Superior temporal gyrus (tissue), 1 donor: ENCODE data around the gene KDM4B.

Experiments used
- DNase-seq: peaks from one replicate; pipeline ENCODE4 v3.0.0-alpha.2; 2016; ENCODE audit errors: extremely low spot score

Gene KDM4B

DNA sequence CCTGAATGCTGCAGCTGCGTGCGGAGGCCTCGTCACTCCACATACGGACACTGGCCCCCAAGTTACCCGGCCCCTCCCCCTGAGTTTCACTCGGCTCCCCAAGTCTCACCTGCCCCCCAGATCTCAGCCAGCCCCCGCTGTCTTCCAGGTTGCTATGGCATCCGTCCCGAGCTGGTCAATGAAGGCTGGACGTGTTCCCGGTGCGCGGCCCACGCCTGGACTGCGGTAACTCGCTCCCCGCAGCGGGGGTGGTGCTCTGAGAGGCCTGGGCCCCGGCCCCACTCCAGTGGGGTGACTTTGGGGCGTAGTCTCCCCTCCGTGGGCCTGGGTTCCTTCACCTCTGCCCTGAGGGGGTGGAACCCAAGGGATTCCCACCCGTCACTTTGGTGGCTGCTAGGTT lies 168.2 kb downstream of the KDM4B start:
- no peak for DNase-seq

DNA sequence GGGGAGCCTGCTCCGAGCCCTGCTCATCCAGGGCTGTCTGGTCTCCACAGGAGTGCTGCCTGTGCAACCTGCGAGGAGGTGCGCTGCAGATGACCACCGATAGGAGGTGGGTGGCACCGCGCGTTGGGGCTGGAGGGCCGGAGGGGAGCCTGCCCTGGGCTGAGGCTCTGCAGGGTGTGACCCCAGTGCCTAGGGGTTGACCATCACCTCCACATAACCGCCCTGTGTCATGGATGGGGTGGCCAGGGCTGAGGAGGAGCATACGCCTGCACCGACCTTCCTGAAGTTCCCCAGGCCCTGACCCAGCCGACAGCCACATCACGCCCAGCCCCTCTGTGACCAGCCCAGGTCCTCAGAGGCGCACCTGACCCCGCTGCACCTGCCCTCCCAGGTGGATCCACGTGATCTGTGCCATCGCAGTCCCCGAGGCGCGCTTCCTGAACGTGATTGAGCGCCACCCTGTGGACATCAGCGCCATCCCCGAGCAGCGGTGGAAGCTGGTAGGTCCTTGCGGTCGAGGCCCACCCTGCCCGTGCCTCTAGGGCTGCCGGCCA lies 168.7 kb downstream of the KDM4B start:
- no peak for DNase-seq

DNA sequence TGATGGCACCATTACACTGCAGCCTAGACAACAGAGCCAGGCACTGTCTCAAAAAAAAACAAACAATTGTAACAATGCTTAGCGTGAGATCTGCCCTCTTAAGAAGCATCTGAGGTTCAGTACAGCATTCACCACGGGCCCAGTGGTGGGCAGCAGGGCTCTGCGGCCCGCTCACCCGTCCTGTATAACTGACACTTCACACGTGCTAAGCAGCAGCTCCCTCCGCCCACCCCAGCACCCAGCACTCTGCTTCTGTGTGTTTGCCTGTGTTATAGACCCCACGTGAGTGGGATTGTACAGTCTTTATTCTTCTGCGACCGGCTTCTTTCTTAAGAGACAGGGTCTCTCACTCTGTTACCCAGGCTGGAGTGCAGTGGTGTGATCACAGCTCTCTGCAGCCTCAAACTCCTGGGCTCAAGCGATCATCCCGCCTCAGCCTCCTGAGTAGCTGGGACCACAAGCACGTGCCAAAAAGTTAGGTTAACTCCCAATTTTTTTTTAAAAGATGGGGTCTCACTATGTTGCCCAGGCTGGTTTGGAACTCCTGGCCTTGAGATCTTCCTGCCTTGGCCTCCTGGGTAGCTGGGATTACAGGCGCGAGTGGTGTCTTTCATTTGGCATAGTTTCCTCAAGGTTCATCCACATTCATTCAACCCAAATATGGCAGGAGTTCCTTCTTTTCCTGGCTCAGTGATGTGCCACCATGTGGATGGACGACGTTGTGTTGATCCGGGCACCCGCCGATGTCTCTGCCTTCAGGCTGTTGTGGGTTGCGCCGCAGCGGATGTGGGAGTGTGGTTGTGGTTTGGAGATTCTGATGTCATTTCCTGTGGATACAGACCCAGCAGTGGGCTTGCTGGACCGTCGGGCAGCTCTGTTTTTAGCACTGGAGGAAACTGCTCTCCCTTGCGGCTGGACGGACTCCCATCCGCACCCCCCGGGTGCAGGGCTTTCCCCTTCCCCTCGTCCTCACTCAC lies 170.0 kb downstream of the KDM4B start:
- peak; percentile 32 for DNase-seq

DNA sequence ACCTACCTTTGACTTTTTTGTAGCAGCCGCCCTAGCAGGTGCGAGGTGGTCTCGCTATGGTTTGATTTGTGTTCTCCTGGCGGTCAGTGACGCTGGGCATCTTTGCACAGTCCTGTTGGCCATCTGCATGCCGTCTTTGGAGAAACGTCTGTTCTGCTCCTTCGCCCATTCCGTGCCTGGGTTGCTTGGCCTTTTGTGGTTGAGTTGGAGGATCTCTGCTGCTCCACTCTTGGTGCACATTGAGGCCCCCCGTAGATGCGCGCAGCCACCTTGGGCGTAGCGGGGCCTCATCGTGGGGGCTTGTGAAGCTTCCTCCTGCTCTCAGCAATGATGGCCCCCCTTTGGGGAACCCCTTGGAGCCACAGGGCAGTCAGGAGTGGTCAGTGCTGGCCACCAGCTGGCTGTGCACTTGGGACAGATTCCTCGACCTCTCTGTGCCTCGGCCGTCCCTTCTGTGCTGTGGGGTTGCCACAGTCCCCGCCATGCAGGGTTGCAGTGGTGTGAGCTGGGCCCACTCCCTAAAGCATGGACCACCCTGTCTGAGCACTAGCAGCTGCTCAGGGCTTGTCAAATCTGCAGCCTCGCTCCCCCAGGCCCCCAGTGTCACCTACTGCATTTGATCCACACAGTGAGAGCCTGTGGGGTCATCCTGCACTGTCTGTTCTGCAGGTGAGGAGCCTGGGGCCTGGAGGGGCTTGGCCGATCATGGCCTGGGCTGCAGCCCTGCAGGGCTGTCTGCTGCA lies 170.8 kb downstream of the KDM4B start:
- no peak for DNase-seq

DNA sequence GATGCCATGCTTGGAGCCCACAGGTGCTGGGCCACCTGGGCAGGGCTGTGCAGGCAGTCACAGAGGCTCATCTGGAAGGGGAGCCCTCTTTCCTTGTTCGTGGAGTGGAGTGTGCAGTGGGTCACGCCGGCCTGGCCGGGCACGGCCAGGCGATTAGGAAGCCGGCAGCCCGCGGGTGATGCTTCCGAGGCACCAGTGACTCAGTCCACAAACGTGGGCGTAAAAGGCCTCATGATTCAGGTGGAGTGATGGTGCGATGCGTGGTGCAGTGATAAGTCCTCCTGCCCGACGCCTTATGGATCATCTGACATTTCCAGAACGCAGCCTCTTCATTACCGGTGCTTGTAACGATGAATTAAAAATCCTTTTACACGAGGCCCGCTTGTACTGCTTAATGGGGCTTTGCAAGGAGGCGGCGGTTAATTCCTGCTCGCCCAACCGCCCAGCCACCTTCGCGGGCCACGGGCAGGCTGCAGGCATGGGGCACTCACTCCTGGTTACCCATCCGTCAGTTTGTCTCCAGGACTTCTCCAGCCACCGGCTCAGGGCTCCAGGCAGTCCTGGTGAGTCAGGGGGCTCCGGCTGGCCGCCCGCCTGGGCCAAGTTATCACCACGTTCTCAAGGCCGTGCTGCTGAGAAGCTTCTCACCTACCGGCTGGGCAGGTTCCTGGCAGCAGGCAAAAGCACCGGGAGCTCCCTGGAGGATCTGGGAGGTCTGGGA lies 172.4 kb downstream of the KDM4B start:
- no peak for DNase-seq

DNA sequence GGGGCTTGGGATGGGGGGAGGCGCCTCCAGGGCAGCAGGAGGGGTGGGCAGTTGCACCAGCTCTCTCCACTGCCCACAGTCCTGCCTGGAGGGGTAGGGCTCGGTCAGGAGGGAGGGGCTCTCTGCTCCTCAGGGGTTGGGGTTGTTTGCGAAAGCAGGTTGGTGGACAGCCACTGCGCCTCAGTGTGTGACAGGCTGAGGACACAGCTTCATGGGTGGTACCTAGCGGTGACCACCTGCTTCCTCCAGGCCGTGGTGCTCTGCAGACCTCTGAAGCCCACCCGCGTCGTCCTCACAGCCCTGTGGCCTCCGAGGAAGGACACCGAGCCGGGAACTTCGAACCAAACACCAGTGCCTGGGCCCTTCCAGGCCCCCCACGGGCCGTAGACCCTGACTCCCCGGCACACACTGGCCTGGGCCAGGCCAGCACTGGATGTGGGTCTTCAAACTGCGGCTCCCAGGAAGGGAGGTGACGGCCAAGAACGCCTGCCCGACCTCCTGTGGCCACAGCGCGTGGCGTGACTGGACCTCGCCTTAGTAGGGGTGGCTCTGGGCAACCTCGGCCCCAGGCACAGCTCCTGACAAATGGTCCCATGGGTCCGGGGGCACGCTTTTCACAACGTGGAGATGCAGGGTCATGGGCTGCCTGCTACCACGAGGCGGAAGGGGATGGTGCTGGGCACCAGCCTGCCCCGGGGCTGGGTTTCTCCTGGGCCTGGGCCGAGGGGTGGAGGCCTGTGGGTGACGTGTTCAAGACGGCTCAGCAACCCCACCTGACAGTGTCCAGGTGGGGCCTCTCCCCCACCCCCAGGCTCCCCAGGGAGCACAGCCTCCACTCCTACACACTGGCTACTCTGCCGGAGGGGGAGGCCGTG lies 173.2 kb downstream of the KDM4B start:
- no peak for DNase-seq

DNA sequence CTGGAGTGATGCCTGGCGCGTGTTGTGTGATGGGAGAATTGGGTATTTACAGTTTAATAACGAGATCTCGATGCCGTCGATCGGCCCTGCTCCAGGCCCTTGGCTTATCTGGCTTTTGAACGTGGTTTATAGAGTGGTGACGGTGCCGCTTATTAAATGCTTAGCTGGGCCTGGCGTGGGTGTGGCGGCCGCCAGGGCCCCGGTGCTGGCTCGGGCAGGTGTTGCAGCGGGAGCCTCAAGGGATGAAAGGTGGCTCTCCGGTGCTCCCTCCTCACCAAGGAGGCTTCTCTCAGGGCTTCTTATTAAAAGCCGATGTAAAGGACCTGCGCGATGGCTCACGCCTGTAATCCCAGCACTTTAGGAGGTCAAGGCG lies 173.8 kb downstream of the KDM4B start:
- no peak for DNase-seq

DNA sequence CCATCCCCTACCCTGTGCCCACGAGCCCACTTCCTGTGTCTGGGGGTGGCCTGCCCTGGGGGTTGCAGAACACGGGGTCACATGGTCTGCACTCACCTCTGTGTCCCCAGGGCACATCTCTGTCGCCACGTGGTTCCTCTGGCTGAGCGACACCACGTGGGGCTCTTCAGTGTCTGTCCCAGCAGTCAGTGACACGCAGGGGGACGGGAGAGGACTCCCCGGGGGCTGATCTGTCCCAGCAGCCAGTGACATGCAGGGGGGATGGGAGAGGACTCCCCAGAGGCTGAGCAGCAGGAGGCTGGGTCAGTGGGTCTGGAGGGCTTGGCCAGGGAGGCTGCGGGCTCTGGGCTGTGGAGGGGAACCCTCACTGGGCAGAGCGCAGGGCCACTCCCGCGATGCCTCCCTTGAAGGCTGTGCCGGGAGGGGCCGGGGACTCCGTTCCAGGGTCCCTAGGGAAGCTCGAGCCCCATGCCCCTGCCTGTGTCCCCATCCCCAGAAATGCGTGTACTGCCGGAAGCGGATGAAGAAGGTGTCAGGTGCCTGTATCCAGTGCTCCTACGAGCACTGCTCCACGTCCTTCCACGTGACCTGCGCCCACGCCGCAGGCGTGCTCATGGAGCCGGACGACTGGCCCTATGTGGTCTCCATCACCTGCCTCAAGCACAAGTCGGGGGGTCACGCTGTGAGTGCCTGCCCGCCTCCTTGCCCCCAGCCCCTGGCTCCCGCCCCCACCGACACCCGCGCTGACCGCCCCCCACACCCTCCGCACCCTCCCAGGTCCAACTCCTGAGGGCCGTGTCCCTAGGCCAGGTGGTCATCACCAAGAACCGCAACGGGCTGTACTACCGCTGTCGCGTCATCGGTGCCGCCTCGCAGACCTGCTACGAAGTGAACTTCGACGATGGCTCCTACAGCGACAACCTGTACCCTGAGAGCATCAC lies 174.8 kb downstream of the KDM4B start:
- no peak for DNase-seq

DNA sequence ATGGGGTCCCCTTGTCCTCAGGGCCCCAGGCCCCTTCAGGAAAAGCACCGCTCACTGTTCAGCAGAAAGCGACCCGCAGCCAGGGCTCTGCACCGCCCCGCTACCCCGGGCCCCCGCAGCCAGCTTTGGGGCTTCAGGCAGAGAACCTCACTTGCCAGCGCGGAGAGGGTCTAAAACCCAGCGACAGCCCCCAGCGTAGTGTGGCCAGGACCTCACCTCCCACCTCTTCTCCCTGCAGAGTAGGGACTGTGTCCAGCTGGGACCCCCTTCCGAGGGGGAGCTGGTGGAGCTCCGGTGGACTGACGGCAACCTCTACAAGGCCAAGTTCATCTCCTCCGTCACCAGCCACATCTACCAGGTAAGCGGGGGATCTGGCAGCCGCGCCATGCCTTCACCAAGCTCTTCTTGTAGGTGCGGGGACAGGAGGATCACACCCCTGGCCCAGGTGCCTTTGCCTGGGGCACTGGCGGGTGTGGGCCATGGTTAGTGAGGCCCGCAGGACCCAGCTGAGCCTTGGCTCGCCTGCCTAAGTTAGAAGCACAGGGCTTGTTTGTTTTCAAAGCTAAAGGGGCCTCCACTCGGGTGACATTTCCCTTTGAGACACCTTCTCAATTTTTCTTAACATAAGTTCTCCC lies 175.7 kb downstream of the KDM4B start:
- no peak for DNase-seq

DNA sequence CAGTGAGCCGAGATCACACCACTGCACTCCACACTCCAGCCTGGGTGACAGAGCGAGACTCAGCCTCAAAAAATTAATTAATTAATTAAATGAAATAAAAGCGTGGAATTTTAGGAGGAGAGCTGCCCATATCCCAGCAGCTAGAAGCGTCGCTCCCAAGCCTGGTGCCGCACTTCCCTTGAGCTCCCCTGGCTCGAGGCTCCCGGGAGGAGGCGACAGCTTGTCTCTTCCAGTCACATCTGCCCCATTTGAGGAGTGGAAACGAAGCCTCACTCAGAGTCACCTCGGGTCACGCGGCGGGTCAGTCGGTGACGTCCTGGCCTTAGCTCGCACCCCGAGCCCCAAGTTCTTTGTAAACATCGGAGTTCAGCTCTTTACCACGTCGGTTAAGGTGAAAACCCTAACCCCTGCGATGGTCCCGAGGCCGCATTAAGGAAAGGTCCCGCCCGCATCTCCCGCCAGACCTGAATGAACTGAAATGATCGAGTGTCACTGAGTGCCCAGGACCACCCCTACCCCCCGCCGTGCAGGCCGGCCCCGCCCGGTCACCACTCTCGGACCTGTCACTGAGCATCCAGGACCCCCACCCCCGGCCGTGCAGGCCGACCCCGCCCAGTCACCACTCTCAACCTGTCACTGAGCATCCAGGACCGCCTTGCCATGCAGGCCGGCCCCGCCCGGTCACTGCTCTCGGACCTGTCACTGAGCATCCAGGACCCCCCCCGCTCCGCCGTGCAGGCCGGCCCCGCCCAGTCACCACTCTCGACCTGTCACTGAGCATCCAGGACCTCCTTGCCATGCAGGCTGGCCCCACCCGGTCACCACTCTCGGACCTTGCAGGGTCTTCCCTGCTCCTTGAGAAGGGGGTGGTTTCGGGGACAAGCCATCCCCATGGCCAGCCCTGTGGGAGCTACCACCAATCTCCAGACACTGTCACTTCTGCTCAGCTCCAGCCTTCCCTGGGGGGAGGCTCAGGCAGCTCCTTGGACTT lies 176.9 kb downstream of the KDM4B start:
- DNase-seq = no peak

DNA sequence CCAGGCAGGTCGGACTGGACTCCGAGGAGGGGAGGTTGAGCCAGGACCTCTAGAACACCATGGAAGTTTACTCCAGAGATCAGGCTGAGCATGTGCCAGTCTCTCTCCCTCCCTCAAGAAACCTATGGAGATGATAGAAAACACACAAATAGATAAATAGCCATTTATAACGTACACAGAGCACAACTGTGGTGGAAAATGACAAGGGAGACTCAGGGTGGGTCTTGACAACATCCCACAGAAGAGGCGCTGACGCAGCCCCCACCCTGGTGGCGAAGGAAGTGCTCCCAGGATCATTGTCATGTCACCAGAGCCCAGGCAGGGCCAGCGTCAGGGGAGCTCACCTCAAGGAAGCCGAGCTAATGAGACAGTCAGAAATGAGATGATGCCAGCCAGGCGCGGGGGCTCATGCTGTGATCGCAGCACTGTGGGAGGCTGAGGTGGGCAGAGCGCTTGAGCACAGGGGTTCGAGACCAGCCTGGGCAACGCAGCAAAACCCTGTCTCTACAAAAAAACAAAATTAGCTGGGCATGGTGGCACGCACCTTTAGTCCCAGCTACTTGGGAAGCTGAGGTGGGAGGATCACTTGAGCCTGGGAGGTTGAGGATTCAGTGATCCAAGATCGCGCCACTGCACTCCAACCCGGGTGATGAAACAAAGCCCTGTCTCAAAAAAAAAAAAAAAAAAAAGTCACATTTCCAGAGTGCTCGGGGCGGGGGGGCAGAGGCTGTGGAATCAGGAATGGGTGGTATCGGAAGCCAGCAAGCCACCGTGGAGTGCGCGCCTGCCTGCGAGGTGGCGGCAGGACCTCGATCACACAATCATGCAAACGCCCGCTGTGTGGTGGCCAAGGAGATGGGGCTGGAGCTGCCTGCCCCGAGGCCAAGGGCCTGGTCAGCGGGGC lies 178.4 kb downstream of the KDM4B start:
- DNase-seq = no peak

DNA sequence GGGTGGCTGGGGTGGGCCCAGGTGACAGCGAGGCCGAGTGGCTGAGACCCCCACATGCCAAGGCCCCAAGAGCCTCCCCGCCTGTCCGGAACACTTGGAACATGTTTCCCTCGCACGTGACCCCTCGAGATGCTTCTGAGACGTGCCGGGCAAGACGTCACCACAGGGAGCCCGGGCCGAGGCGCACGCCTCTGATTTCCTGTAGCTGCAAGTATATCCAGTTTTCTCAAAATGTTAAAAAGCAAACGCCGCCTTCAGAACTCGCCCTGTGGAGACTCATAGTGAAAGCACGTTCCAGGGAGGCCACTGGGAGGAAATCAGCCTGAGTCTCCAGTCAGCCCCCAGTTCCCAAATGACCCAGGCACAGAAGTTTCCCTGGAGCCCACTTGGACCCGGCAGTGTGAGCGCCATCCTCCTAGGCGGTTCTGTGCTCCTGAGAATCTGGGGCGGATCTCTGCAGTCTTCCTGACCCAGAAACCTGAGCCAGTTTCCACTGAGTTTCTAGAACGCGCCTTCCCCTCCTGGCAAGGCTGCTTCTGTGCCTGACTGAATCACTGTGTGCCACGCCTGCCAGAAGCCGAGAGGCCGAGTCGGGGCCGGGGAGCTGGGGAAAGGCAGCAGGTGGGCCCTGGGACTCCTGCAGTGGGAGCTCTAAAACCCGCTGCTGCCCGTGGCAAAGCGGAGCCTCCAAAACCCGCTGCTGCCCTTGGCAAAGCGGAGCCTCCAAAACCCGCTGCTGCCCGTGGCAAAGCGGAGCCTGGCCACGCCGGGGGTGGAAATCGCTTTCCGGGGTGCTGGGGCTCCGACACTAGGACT lies 179.3 kb downstream of the KDM4B start:
- DNase-seq = peak; percentile 54

DNA sequence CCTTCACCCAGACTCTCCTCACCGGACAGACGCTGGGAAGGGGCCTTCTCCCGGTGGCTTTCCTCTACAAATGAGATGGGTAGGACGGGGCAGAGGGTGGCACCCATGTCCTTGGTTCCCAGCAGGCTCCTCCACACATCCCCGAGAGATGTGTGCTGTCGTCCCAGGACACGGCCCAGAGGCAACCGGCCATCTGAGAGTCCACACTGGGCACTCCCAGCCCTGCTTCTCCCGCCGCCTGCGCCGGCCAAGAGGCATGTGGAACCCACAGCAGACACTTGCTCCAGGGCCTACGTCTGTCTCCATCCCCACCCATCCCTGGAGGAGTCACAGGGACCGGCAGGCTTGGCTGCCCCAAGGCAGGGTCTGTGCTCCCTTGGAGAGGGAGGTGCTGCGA lies 179.9 kb downstream of the KDM4B start:
- DNase-seq = no peak

DNA sequence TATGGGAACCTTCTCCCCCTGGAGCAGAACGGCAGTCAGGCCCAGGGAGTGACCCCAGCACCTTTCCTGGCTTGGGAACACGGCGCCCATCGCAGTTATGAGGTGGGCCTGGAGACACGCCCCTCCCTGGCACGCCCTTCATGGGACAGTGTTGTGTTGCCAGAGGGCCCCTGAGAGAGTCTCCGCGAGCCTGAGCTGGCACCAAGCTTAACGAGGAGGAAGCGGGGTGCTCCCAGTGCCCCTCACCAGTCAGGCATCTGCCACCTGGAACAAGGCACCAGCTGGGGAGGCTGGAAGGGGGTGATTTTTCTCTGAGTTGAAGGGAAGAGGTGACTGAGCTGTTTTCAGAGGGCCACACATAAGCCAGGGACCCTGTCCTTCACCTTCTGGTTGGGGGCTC lies 180.6 kb downstream of the KDM4B start:
- DNase-seq = no peak

DNA sequence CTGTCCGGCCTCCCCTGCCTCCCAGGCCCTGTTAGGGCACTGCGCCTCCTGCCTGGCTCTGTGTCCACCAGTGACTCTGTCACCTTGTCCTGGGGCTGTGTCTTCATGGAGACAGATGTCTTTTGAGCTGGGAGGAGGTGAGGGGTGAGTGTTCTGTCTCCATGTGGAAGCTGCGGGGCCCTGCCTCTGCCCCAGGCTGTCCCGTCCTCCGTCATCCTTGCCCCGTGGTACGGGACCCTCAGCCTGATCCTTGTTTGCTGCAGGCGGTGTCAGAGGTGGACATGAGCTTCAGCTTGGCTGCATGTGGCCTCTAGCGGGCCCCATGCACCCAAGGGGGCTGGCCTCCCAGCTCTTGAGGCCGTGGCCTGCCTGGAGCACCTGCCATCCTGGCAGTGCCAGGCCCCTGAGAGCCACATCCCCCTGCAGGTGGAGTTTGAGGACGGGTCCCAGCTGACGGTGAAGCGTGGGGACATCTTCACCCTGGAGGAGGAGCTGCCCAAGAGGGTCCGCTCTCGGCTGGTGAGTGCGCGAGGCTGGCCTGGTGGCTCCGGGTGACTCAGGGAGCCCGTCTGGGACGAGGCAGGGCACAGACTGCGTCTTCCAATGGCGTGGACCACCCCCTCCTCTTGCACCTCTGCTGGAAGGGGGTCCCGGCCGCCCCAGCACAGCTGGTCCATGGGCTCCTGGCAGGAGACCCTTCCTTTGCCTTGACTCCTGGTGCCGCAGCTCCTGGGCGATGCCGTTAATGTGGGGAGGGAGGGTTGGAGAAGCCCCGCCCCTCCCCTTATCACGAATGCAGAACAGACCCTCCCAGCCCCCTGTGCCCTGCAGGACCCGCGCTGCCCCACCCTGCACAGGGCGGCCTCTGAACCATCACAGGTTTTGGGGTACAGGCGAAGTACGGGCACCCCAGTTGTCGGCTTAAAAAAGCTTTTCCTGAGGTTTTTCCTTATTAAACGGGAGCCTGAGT lies 181.3 kb downstream of the KDM4B start:
- no peak for DNase-seq
